Inferior parietal cortex (tissue), 1 donor: ENCODE data around the gene MICAL2.

Source experiments
- DNase-seq: peaks from one replicate; pipeline ENCODE4 v3.0.0-alpha.2; 2016; ENCODE audit errors: extremely low spot score

MICAL2 gene

DNA sequence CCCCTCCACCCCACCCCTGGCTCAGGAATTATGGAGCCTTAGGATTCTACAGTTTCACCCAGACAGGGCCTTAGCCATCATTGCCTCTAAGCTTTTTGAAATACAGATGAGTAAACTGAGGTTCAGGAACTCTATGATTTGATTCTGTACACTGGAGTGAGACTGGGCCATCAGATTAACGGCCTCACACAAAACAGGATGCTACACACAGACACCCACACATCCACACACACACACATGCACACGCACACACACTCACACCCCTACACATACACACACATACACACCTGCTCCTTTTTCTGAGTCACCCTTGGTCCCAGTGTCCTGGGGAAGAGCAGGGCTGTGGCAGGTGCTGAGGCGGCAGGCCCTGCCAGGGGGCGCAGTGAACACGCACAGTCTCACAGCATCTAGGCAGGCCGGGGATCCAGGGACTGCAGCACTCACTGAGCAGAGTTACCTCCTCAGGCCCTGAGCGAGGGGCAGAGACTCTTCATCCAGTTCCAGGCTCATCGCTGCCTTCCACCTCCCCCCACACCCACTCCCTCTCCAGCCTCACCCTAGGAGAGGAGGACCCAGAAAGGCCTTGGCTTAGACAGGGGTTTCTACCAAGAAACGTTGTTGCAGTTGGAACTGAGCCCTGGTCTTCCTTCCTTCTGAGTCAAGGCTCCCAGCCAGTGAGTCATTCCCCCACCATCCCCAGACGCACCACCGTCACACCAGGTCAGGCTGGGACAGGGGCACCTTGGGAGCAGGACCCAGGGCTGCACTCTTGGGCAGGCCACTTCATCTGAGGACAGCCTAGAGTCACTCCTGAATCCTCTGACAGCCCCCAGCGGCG, 177.2 kb downstream of the MICAL2 start:
- DNase-seq, result no peak

- peak; percentile 94 for DNase-seq
Observed at GRCh38 chr11:12288212-12288930, 178.0 kb downstream of the MICAL2 start.

DNA sequence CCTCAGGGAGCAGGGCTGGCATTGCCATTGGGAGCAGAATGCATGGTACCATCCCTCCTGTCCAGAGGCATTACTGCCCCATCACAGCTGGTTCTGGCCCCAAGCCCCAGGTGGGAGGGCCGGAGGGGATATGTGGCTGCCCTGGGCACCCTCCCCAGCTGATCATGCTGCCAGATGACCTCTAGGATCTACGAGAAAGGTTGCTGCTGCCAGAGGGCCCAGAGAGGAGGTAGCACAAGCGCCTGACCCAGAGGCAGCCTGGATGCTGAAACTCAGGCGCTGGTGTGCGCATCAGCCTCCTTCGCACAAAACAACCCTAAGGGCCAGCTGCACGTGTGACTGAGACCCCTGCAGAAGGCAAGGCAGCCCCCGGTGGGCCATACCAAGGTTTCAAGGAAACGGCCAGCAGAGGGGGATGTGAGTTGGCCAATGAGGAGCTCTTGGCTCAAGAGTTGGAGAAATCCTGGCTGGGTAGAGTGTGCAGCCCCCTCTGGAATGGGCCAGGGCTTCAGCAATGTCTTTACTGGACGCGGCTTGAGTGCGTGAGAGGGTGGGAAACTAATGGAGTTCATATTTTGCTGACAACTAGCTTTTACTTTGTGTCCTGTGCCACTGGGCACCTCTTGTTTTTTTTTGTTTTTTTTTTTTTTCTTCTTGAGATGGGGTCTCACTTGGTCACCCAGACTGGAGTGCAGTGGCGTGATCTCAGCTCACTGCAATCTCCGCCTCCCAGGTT, 178.7 kb downstream of the MICAL2 start:
- DNase-seq, result no peak

- no peak for DNase-seq
Observed at GRCh38 chr11:12289667-12290476, 179.5 kb downstream of the MICAL2 start.

DNA sequence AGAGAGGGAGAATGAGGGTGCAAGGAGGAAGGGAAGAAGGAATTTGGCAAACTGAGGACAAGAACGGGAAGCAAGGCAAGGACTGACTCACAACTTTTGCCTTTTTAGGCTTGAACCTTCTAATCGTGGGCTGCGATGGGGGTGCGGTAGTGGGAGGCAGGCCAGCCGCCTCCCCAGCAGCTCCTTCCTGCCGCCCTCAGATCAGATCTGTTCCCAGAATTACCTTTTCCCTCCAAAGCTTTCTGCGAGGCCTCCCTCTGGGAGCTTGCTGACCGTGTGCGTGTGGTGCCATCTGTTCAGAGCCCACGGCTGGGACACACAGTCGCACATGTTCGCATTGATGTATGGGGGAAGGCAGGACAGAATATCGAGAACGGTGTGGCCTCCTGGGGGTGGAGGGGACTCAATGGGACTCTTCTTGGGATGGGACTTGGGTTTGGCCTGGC, 180.1 kb downstream of the MICAL2 start:
- peak; percentile 27 for DNase-seq

- no peak for DNase-seq
Observed at GRCh38 chr11:12291313-12291712, 180.9 kb downstream of the MICAL2 start.

DNA sequence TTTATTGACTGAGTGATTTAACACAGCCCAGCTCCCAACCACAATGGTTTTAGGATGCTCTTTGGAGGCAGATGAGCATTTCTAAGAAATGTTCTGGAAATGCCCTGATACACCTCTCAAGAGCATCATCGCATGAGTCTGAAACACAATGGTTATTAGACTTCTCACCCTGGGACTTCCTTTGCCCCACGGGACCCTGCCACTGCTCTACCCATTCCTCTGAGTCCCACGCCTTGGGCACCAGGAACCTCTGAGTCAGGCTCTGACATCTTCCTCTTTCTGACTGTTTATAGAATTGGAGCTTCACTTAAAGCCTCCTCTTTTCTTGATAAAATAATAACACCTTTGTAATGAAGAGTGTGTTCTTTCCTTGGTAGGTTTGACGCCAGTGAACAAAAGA, 181.4 kb downstream of the MICAL2 start:
- no peak for DNase-seq

- DNase-seq, result no peak
Observed at GRCh38 chr11:12292766-12293165, 182.4 kb downstream of the MICAL2 start.

DNA sequence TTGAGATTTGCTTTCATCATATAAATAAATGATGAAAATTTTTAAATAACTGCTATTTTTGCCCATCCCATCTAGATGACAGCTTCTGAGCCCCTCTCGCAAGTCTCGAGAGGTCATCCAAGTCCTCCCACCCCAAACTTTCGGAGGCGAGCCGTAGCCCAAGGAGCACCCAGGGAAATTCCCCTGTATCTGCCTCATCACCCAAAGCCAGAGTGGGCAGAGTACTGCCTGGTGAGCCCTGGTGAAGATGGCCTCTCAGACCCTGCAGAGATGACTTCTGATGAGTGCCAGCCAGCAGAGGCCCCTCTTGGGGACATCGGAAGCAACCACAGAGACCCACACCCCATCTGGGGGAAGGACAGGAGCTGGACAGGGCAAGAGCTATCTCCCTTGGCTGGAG, 183.1 kb downstream of the MICAL2 start:
- no peak for DNase-seq

DNA sequence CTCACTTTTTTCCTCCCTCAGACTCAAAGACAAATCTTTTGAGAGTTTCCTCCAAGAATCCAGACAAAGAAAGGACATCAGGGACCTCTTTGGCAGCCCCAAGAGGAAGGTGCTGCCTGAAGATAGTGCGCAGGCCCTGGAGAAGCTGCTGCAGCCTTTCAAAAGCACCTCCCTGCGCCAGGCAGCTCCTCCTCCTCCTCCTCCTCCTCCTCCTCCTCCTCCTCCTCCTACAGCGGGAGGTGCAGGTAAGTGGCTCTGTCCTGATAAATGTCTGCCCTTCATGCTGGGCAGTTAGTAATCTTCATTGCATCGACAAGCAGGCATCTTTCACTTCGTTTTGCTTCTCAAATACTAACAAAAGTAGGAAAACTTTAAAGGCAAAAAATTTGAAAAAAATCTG, 184.2 kb downstream of the MICAL2 start:
- no peak for DNase-seq

GRCh38 chr11:12295943-12296342, 185.6 kb downstream of the MICAL2 start:
- DNase-seq, result no peak

- no peak for DNase-seq
Observed at GRCh38 chr11:12298610-12299009, 188.2 kb downstream of the MICAL2 start.

DNA sequence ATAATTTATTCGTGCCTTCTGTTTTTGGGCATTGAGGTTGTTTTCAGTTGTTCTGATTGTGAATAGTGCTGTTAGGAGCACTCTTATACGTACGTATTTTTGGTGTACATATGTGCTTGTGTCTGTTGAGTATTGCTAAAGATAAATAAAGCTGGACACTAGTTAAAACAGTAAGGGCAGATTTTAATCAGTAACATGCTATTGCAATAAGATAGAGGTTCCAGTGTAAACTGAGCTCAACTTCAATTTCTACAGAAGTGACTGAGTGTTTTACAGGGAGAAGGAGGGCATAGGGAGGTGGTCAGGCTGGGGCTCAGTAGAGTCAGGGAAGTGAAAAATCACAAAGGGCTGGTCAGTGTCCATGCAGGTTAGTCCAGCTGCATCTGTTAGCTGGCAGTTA, 191.0 kb downstream of the MICAL2 start:
- DNase-seq, result no peak

DNA sequence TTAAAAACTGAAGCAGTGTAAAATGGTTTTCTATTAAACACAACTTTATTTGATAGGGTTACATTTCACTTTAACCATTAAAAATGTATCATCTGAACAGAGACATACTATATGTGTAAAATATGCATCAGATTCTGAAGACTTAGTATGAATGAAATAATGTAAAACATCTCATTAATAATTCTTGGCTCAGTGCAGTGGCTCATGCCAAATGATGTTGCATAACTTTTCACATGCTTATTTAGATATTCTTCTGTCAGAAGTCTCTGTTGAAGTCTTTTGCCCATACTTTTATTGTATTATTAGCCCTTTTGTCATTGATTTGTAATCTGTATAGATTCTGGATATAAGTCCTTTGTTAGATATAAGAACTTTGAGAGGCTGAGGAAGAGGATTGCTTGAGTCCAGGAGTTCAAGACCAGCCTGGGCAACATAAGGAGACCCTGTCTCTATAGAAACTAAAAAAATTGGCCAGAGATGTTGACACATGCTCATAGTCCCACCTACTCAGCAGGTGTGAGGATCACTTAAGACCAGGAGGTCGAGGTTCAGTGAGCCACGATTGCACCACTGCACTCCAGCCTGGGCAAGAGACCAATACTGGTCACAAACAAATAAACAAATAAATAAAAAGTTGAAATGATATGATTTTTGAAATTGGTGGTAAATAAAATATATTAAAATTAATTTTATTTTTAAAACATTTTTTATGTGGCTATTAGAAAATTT, 193.2 kb downstream of the MICAL2 start:
- no peak for DNase-seq

DNA sequence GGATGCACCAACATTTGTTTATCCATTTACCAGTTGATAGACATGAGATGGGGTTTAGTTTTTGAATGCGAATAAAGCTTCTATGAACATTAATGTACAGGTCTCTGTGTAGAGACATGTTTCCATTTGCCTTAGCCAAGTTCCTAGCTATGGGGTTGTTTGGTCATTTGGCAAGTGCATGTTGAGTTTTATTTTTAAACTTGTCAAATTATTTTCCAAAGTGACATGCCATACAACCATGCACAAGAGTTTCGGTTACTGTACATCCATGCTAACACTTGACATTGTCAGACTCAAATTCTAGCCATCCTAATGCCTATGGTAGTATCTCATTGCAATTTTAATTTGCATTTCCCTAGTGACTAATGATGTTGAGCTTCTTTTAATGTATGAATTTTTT, 196.4 kb downstream of the MICAL2 start:
- no peak for DNase-seq

- no peak for DNase-seq
Observed at GRCh38 chr11:12312132-12312531, 201.7 kb downstream of the MICAL2 start.
